ENCODE measurements around the gene RNF113B.

DNA sequence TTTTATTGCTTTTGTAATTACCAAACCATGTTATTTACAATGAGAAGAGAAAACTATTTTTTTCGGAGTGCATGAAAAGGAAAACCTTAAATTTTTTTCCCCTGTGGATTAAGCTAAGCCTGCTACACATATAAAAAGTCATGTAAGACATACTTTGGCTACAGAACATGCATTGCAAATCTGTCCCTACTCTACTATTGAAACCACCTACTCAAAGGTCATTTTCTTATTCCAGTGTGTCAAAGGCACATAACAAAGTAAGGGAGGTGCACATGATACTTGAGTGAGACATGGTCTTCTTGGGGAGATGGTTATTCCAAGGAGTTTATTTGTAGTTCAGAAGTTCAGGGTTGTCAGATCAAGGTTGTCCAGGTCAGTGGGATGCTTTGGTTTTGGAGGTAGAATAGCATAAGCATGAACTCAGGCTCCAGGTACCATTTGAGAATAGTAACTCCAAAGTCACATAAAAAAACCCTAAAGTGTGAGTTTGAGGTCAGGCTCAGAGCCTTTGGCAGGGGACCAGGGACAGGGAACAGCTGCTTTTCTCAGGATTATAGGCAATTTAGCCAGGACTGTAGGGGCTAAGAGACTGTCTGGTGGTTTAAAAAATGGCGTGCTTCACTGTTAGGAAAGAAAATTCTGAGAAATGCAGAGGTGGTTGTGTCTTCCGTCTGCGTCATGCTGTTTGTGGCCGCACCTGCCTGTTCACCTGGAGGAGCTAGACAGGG lies 18.7 kb downstream of the RNF113B start:
- TF ChIP-seq BHLHE40 (IDR thresholded peaks at IDR 0.05; ENCODE audit: low read depth, low read length) (no peak), SMC3 (IDR thresholded peaks at IDR 0.05) (no peak), POLR2A (IDR thresholded peaks at IDR 0.05; ENCODE audit: low read length) (no peak), RARB (CRISPR knock-in tag; IDR thresholded peaks at IDR 0.05) (no peak), HDAC2 (IDR thresholded peaks at IDR 0.05) (no peak), ESRRA (IDR thresholded peaks at IDR 0.05; ENCODE audit: borderline replicate concordance, low read length) (no peak), EP300 (IDR thresholded peaks at IDR 0.05) (no peak), MAFK (IDR thresholded peaks at IDR 0.05; ENCODE audit: partially characterized antibody) (no peak), EHMT2 (IDR thresholded peaks at IDR 0.05; ENCODE audit: low read depth) (no peak), CEBPB (IDR thresholded peaks at IDR 0.05) (no peak)
- TF ChIP-seq, protein P1, sequence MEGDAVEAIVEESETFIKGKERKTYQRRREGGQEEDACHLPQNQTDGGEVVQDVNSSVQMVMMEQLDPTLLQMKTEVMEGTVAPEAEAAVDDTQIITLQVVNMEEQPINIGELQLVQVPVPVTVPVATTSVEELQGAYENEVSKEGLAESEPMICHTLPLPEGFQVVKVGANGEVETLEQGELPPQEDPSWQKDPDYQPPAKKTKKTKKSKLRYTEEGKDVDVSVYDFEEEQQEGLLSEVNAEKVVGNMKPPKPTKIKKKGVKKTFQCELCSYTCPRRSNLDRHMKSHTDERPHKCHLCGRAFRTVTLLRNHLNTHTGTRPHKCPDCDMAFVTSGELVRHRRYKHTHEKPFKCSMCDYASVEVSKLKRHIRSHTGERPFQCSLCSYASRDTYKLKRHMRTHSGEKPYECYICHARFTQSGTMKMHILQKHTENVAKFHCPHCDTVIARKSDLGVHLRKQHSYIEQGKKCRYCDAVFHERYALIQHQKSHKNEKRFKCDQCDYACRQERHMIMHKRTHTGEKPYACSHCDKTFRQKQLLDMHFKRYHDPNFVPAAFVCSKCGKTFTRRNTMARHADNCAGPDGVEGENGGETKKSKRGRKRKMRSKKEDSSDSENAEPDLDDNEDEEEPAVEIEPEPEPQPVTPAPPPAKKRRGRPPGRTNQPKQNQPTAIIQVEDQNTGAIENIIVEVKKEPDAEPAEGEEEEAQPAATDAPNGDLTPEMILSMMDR (IDR thresholded peaks at IDR 0.05), result no peak
- TF ChIP-seq, protein P2, sequence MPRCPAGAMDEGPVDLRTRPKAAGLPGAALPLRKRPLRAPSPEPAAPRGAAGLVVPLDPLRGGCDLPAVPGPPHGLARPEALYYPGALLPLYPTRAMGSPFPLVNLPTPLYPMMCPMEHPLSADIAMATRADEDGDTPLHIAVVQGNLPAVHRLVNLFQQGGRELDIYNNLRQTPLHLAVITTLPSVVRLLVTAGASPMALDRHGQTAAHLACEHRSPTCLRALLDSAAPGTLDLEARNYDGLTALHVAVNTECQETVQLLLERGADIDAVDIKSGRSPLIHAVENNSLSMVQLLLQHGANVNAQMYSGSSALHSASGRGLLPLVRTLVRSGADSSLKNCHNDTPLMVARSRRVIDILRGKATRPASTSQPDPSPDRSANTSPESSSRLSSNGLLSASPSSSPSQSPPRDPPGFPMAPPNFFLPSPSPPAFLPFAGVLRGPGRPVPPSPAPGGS (IDR thresholded peaks at IDR 0.05), result no peak
- TF ChIP-seq, protein P3, sequence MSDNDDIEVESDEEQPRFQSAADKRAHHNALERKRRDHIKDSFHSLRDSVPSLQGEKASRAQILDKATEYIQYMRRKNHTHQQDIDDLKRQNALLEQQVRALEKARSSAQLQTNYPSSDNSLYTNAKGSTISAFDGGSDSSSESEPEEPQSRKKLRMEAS (IDR thresholded peaks at IDR 0.05), result no peak
- TF ChIP-seq, protein P4, sequence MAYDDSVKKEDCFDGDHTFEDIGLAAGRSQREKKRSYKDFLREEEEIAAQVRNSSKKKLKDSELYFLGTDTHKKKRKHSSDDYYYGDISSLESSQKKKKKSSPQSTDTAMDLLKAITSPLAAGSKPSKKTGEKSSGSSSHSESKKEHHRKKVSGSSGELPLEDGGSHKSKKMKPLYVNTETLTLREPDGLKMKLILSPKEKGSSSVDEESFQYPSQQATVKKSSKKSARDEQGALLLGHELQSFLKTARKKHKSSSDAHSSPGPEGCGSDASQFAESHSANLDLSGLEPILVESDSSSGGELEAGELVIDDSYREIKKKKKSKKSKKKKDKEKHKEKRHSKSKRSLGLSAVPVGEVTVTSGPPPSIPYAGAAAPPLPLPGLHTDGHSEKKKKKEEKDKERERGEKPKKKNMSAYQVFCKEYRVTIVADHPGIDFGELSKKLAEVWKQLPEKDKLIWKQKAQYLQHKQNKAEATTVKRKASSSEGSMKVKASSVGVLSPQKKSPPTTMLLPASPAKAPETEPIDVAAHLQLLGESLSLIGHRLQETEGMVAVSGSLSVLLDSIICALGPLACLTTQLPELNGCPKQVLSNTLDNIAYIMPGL (CRISPR knock-in tag; IDR thresholded peaks at IDR 0.05; ENCODE audit: borderline replicate concordance), result no peak
